Activated CD4-positive, alpha-beta T cell treated with anti-CD3 and anti-CD28 coated beads for 4 hours (primary cell): ENCODE data around the gene RGL3.
"Not testable (repeated sequence)": the region's sequence is repeated elsewhere in the genome, so short reads cannot be mapped to it uniquely, and the experiment has no call there.

Source experiments
- DNase-seq, 2 donors: peaks; one replicate each; pipeline ENCODE4 v3.0.0-alpha.2; 2020

The RGL3 gene, protein sequence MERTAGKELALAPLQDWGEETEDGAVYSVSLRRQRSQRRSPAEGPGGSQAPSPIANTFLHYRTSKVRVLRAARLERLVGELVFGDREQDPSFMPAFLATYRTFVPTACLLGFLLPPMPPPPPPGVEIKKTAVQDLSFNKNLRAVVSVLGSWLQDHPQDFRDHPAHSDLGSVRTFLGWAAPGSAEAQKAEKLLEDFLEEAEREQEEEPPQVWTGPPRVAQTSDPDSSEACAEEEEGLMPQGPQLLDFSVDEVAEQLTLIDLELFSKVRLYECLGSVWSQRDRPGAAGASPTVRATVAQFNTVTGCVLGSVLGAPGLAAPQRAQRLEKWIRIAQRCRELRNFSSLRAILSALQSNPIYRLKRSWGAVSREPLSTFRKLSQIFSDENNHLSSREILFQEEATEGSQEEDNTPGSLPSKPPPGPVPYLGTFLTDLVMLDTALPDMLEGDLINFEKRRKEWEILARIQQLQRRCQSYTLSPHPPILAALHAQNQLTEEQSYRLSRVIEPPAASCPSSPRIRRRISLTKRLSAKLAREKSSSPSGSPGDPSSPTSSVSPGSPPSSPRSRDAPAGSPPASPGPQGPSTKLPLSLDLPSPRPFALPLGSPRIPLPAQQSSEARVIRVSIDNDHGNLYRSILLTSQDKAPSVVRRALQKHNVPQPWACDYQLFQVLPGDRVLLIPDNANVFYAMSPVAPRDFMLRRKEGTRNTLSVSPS

DNA sequence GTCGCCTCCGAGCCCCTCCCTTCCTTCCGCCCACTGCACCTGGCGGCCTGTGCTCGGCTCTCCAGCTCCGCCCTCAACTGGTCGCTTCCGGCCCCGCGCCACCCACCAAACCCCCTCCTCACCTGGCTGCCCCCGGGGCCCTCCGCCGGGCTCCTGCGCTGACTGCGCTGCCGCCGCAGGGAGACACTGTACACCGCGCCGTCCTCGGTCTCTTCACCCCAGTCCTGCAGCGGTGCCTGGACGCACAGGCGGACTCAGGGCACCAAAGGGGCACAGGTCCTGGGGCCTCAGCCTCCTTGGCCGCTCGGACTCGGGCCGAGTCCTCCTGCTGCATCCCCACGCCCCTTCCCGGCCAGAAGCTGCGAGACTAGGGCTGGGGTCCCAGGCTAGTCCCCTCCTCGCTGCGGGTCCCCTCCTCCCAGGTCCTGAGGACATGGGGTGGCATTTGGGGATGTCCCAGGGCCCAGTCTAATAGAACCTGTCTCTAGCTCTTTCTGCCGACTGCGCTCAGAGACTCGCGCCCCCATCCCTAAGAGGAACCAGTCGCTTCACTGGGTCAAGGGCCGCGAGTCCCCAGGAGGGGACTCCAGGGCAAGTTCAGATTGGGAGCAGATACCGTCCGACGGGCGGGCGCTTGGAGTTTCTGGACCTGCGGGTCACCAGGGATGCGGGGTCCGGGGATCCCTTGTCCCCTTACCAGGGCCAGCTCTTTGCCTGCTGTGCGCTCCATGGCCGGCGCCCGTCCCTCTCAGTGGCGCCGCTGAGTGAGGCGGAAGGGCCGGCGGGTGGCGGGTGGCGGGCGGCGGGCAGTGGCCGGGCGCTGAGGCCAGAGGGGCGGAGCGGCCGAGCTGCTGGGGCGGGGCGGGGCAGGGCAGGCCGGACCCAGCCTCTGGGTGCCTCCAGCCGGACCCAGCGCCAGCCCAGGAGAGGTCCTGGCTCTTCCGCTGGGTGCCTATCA lies at the start of gene RGL3:
Gene RGL3 (minus strand): TSS at position 766 of the 958 bp plus-strand sequence. CDS start 36 bp downstream, at position 730.
- DNase-seq = no peak

DNA sequence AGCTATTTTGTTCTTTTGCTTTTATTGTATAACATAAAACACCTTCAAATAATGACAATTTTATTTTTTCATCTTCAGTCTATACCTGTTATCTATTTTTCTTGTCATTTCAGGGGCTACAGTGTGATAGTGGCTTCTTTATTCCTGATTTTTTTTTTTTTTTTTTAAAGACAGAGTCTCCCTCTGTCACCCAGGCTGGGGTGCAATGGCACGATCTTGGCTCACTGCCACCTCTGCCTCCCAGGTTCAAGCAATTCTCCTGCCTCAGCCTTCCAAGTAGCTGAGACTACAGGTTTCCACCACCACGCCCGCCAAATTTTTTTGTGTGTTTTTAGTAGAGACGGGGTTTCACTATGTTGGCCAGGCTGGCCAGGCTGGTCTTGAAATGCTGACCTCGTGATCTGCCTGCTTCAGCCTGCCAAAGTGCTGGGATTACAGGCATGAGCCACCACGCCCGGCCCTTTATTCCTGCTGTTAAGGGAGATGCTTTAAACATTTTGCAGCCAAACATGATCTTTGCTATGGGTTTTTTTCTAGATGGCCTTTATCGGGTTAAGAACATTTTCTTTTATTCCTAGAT lies 49.2 kb upstream of the RGL3 start:
- DNase-seq = not testable (repeated sequence)

DNA sequence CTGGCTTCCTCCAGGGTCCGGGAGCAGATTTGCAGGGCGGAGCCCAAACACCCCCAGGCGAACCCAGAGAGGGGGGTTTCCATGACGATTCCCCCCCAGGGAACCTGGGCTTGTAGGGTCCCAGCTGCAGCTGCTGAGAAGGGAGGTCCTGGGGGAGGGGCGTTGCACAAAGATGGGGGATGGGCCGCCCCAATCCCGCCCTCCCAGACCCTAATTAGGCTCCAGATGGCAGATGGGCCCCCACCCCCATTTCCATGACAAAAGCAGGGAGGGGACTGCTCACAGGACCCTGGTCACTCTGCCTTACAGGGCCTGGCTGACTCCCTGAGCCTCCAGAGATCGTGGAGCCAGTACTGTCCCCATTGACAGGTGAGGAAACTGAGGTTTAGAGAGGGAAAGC lies 46.5 kb upstream of the RGL3 start:
- no peak for DNase-seq

DNA sequence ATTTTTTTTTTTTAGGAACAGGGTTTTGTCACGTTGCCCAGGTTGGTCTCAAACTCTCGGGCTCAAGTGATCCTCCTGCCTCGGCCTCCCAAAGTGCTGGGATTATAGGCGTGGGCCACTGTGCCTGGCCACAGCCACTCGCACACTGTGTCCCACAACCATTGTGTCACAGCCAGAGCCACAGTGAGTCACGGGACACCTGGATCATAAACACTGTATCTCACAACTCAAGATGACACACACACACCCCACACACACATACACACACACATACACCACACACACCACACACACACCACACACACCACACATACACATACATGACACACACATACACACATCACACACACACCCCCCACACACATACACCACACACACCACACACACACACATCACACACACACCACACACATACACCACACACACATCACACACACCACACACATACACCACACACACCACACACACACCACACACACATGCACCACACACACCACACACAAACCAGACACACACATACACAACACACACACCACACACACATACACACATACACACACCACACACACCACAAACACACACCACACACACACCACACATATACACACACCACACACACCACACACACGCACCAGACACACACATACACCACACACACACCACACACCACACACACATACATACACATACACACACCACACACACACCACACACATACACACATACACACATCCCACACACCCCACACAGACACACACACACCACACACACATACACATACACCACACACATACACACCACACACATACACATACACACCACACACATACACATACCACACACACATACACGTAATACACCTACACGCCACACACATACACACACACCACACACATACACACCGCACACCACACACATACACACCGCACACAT lies 45.5 kb upstream of the RGL3 start:
- DNase-seq = no peak

DNA sequence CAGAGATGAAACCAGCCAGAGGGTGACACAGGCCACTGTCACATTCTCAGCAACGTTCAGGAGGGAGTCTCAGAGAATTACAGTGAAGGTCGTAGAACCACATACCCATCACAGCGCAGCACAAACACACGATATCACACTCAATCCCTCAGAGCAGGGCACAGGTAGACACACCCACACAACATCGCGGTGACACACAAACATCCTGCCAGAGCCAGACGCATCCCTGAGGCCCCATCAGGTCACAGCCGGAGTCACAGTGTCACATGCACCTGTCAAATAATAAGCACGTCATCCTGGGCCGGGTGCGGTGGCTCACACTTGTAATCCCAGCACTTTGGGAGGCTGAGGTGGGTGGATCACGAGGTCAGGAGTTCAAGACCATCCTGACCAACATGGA lies 44.3 kb upstream of the RGL3 start:
- DNase-seq = no peak

DNA sequence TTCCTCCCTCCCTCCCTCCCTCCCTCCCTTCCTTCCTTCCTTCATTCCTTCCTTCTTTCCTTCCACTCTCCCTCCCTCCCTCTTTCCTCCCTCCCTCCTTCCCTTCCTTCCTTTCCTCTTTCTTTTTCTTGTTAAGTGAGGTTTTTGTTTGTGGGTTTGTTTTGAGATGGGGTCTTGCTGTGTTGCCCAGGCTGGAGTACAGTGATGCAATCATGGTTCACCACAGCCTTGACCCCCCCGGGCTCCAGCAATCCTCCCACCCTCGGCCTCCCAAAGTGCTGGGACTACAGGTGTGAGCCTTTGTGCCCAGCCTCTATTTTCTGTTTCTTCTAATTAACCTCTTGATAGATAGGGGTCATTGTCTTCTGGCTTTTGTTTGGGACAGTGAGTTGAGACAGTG lies 42.3 kb upstream of the RGL3 start:
- no peak for DNase-seq

DNA sequence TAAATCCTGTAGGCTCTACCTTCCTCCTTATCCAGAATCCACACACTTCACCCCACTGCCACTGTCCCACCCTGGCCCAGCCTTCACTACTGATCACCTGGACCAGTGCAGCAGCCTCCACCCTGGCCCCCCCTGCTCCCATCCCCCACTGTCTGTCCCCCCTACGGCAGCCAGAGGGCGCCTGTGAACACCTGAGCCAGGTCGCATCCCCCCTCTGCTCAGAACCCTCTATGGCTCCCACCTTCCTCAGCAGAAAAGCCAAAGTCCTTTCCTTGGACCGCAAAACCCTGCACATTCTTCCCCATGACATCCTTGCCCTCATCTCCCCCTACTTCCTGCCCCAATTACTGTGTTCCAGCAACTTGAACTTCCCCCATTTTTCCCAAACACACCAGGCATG lies 41.1 kb upstream of the RGL3 start:
- DNase-seq = no peak

DNA sequence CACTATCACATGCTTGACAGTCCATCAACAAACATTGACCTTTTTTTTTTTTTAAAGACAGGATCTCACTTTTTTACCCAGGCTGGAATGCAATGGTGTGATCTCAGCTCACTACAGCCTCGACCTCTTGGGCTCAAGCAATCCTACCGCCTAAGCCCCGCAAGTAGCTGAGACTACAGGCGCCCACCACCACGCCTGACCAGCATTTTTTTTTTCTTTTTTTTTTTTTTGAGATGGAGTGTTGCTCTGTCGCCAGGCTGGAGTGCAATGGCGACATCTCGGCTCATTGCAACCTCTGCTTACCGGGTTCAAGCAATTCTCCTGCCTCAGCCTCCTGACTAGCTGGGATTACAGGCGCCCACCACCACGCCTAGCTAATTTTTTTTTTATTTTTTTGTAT lies 39.8 kb upstream of the RGL3 start:
- not testable (repeated sequence) for DNase-seq

DNA sequence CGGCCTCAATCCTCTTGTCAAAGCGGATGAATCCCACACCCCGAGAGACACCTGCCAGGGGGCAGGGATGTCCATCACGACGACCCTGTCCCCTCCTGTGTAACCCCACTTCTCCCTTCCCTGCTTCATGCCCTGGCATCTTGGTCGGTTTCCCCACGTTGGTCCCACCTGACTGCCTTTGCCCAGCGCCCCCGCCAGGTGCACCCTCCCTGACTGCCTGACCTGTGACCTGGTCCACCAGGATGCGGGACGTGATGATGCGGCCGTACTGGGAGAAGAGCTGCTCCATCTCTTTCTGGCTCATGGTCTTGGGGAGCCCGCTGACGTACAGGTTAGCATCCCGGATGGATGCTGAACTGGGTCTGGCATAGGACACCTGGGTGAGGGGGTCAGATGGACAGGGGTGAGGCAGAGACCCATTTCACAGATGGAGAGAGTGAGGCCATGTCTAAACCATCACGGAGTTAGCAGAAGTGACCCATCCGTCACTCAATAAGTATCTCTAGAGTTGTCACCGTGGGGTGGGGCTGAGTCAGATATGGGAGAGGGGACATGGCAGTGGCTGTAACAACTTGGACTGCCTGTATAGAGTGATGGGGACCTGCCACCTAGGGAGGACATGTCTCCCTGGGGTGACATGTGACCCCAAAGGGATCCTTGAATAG lies 39.3 kb upstream of the RGL3 start:
- DNase-seq = no peak

DNA sequence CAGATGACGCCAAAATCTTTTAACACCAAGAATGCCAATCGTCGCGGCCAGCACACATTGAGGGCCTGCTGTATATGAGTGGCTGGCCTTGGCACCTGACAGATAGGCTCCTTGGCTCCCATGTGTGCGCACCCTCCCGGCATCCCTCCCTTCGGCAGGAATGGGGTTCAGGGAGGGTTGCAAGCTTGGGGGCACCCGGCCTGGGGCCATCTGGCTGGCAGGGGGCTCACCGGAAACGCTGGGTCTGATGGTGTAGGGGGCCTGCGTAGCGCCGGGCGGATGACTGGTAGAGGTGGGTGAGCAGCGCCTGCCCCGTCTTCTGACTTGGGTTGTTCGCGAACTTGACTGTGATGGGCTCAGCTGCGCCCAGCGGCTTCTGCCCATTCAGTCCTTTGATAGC lies 38.7 kb upstream of the RGL3 start:
- DNase-seq = no peak

DNA sequence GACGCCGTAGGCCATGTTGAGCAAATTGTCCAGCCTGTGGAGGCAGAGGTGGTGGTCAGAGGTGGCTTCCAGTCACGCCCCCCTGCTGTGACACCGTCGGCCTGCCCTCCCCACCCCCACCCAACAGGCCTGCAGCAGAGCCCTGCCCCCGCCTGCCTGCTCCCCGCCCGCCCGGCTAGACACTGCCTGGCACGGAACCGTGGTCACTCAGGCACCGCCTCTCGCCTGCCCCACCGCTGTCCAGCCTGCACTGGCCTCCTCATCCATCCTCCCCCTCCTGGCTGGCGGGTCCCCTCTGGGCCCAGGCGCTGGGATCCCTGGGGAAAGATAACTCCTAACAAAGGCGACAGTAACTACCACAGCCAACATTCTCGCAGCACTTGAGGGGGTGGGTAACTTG lies 38.0 kb upstream of the RGL3 start:
- no peak for DNase-seq

DNA sequence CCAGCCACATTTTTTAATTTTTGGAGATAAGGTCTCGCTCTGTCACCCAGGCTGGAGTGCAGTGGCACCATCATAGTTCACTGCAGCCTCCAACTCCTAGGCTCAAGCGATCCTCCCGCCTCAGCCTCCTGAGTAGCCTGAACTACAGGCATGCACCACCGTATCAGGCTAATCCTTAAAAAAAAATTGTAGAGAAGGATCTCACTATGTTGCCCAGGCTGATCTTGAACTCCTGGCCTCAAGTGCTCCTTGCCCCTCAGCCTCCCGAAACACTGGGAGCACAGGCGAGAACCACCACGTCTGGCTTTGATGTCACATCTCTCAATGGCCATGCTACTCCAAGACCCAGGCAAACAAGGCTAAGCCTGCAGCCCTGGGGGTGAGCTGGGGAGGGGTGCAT lies 37.5 kb upstream of the RGL3 start:
- no peak for DNase-seq

DNA sequence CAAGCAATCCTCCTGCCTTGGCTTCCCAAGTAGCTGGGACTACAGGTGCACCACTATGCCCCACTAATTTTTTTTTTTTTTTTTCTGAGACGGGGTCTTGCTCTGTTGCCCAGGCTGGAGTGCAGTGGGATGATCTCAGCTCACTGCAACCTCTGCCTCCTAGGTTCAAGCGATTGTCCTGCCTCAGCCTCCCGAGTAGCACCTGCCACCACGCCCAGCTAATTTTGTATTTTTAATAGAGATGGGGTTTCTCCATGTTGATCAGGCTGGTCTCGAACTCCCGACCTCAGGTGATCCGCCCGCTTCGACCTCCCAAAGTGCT lies 36.1 kb upstream of the RGL3 start:
- not testable (repeated sequence) for DNase-seq

DNA sequence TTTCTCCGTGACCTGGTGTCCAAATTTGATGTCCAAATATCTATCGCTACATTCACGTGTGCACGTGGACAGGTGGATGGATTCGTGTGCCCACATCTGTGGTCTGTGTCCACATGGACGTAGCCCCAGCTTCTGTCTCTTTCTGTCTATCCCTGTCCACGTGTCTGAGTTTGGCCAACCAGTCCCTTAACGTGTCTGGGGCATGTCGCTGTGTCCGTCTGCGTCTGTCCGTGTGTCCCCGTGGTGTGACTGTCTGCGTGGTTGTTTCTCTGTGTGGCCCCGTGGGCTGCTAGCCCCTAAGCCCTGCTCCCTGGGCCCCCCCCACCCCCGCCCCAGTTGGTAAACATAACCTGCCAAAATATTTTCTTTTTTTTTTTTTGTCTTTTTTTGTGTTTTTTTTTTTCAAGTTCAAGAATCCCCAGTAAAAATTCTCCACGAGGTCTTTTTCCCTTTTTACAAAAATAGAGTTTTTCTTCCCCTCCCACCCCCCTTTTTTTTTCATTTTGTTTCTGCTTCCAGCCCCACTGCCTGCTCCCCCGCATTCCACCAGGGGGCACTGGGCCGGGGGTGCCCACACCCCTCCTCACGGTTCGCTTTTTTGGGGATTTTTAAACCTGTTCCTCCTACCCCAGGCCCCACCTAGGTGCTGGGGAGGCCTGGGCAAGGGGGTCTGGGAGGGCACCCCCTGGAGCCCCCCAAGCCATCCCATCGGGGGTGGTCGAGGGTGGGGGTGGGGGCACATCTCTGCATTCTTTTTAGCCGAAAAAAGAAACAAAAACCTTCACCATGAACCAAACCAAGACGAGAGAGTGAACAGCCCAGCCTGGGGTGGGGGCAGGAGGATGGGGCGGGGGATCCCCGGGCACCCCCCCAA lies 34.6 kb upstream of the RGL3 start:
- peak in 1 of 2 donors; percentile 16 for DNase-seq

DNA sequence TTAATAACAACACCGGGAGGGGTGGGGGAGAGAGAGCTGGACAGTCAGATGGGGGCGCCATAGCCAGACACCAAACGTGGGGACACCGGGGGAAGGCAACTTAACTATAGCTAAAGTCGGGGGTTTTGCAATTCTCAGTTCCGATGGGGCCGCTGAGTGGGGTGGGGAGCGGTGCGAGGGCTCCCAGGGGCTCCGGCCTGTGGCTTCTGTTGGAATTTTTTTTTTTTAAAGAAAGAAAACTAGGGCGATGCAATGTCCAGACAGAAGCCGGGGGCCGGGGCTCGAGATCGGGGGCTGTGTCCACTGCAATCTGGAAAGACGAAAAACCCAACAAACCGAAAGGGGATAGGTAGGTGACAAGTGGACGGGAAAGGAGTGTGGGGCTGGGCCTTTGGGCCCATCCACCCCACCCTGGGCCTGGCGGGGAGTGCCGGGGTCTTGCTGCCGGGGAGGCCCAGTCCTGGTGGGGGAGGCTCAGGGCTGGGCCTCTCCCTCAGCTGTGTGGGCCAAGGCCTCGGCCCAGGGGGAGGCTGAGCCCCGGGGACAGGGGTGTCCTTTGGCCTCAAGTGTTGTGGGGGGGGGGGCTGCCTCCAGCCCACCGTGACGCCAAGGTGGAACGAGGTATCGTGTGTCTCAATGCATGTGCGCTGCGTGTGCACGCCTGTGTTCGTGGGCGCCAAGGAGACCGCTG lies 33.7 kb upstream of the RGL3 start:
- DNase-seq = no peak

DNA sequence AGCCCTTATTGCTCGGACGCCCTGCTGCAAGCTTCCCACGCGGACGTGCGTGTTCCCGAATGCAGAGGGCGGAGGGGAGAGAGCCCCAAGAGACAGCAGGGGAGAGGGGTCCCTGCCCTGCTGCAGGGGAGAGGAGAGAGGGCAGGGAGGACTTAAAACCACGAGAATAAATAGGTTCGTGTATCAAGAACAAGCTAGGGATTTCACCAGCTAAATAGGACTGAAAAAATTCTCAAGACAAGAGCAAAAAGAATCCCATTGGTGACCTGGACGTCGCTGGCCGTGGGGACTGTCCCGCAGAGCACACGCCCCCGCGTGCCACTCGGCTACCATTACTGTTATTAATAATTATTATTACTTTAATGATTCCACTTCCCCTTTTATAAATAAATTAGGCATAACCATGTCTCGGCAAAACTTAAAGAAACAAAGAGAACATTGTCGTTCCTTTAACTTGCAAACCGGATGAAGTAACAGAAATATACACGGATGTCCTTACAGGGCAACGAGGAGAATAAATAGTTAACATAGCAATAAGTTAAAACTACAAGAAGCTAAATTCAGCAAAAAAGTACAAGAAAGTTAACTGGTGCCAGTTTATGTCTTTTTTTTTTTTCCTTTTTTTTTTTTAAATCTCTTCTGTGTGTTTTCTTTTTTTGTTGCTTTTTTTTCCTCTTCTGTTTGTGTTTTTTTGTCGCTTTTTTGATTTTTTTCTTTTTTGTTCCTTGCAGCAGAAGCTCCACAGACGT lies 32.9 kb upstream of the RGL3 start:
- no peak for DNase-seq

DNA sequence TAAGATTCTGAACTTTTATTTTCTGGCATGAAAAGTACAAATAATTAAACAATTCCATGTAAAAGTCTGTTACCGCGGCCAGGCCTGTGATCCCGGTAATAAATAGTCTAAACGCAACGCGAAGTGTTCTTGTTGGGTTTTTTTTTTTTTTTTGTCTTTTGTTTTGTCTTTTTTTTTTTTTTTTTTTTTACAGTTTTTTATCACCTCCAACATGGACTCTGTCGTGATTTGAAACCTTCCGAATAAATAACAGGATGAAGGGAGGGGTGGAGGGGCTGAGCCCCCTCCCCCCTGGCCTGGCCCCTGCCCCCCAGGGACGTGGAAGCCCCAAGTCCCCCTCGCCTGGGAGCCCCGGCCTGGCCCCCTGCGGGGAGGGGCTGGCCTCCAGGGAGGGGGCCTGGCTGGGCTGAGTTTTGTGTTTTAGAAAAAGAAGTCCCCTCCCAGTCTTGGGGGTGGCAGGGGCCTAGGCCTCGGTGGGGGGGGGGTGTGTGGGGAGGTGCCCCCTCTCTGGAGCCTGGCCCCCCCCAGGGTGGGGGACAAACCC lies 32.3 kb upstream of the RGL3 start:
- no peak for DNase-seq

DNA sequence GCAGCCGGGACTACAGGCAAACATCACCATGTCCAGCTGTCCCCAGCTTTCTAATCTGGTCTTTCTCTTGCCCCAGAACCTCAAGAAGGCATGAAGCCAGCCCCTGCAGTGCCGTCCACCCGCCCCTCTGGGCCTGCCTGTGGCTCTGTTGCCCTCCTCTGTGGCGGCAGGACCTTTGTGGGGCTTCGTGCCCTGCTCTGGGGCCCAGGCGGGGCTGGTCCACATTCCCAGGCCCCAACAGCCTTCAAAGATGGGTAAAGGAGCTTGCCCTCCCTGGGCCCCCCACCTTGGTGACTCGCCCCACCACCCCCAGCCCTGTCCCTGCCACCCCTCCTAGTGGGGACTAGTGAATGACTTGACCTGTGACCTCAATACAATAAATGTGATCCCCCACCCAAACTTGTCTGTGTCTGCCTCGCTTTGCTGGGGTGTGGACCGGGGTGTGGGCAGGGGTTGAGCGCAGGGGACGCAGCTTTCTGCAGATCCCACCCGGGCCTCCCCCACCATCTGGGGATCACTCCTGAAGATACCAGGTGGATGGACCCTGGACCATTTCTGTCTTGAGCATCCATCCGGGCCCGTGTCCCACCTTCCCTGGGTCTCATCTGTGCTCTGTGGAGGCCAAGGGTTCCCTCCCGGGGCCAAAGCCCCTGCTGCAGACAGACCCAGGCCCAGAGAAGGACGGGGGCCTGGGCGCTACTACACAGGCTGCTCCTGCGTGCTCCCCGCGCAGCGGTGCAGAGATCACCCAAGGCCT lies 31.6 kb upstream of the RGL3 start:
- no peak for DNase-seq
